OCI-LY7 (cell line): ENCODE results near the gene RPL7L1.

Experiments
- EZH2phosphoT487 ChIP-seq: fragments of 200-600 bp; sonication (generic); IDR thresholded peaks from 2 replicates; pipeline ENCODE4 v1.6.1; 2018; ENCODE audit warnings: low read depth, borderline replicate concordance, mild to moderate bottlenecking, mixed run types, antibody characterized with exemption, low read length, moderate library complexity, mixed read lengths
- TF ChIP-seq, protein P1 (sequence below): fragments of 200-600 bp; sonication (generic); conservative IDR thresholded peaks from 2 replicates; pipeline ENCODE4 v1.5.1; 2014; ENCODE audit warnings: mild to moderate bottlenecking, antibody characterized with exemption, low read length, moderate library complexity, mixed read lengths

DNA sequence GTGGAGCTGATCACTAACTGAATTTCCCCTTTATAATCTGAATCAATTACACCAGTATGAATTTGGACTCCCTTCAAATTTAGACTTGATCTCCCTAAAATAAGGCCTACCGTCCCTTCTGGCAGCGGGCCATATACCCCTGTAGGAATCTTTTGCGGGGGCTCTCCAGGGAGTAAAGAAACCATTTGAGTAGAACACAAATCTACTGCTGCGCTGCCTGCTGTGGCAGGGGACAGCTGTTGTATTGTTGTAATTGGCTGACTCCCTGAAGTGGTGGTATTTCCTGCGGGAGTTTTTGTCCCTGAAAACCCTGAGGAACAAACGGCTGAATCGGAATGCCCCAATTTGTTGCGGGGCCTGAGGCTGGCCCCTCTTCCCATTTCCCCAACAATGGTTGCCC is 20.5 kb downstream of the RPL7L1 start:
- TF ChIP-seq, protein P1, sequence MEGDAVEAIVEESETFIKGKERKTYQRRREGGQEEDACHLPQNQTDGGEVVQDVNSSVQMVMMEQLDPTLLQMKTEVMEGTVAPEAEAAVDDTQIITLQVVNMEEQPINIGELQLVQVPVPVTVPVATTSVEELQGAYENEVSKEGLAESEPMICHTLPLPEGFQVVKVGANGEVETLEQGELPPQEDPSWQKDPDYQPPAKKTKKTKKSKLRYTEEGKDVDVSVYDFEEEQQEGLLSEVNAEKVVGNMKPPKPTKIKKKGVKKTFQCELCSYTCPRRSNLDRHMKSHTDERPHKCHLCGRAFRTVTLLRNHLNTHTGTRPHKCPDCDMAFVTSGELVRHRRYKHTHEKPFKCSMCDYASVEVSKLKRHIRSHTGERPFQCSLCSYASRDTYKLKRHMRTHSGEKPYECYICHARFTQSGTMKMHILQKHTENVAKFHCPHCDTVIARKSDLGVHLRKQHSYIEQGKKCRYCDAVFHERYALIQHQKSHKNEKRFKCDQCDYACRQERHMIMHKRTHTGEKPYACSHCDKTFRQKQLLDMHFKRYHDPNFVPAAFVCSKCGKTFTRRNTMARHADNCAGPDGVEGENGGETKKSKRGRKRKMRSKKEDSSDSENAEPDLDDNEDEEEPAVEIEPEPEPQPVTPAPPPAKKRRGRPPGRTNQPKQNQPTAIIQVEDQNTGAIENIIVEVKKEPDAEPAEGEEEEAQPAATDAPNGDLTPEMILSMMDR, result no peak
- no peak for TF ChIP-seq EZH2phosphoT487
